ENCODE measurements around the gene LIFR. TPM values are rescaled to one million over a fixed set of nuclear protein-coding genes. Genes with fewer than 3 reads are reported as not detected.

Gene LIFR
- total RNA-seq, 1 donor from 2014 or later = 2.2 TPM

- Histone ChIP-seq H3K9ac (no peak overlapping the region), H3K79me2 (ENCODE audit: low read depth) (no peaks in the 10 kb centered on the region), H3K27ac (no peak overlapping the region), H3K9me3 (ENCODE audit: low read depth) (no peaks in the 10 kb centered on the region), H3K4me3 (no peak overlapping the region), H3F3A (ENCODE audit: low read depth) (no peaks in the 10 kb centered on the region), H3K4me1 (no peaks in the 10 kb centered on the region), H3K4me2 (no peak overlapping the region), H2AFZ (replicated peaks) (no peak overlapping the region), H4K20me1 (ENCODE audit: low read depth) (no peaks in the 10 kb centered on the region), H3K36me3 (no peaks in the 10 kb centered on the region), H3K27me3 (no peaks in the 10 kb centered on the region)
- Mint-ChIP-seq H3K27me3 (ENCODE audit: insufficient read depth, low read depth) (peaks cover 2% of the 10 kb centered on the region), H3K27ac (no peak overlapping the region), H3K9me3 (no peaks in the 10 kb centered on the region), H3K36me3 (no peaks in the 10 kb centered on the region), H3K4me1 (peaks cover 2% of the 10 kb centered on the region), H3K4me3 (no peak overlapping the region)
- TF ChIP-seq EZH2phosphoT487 (IDR thresholded peaks at IDR 0.05) (no peak), CTCF (IDR thresholded peaks at IDR 0.05) (no peak), EZH2 (IDR thresholded peaks at IDR 0.05) (no peak)
- no peak for DNase-seq (ENCODE audit: low spot score)
These were observed 110.9 kb downstream of the LIFR start for GRCh38 chr5:38445374-38446028.

DNA sequence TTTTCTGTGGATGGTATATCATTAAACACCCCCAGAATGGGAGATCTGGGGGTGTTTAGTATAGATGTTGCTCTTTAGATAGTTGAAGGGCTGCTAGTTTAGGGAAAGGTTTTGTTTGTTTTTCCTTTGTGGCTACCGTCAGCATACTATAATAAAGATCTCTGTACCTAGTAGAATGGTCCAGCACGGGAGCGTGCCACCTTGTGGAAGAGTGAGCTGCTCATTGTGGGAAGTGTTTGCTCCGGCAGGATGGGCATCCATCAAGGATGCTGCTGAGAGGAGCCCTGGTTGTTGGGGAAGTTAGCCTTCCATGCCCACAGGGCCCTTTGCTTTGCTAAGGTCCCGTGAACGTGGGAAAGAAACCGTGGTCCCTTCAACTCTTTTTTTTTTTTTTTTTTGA is 113.1 kb downstream of the LIFR start:
- no peaks in the 10 kb centered on the region for H3K9me3 ChIP-seq (ENCODE audit: low read depth)
- no peaks in the 10 kb centered on the region for H3K27me3 Mint-ChIP-seq (ENCODE audit: insufficient read depth, low read depth)
- no peak overlapping the region for H3K4me2 ChIP-seq
- no peak overlapping the region for H3K4me3 Mint-ChIP-seq
- no peaks in the 10 kb centered on the region for H3K79me2 ChIP-seq (ENCODE audit: low read depth)
- no peaks in the 10 kb centered on the region for H4K20me1 ChIP-seq (ENCODE audit: low read depth)
- H3F3A ChIP-seq (ENCODE audit: low read depth) = no peaks in the 10 kb centered on the region
- no peak overlapping the region for H2AFZ ChIP-seq (replicated peaks)
- H3K36me3 ChIP-seq = no peaks in the 10 kb centered on the region
- H3K27me3 ChIP-seq = no peaks in the 10 kb centered on the region
- no peak overlapping the region for H3K4me3 ChIP-seq
- H3K4me1 ChIP-seq = no peaks in the 10 kb centered on the region
- no peaks in the 10 kb centered on the region for H3K9me3 Mint-ChIP-seq
- TF ChIP-seq EZH2 (IDR thresholded peaks at IDR 0.05) = no peak
- H3K4me1 Mint-ChIP-seq = peaks cover 2% of the 10 kb centered on the region
- DNase-seq (ENCODE audit: low spot score) = no peak
- H3K27ac ChIP-seq = no peak overlapping the region
- no peak overlapping the region for H3K27ac Mint-ChIP-seq
- no peaks in the 10 kb centered on the region for H3K36me3 Mint-ChIP-seq
- no peak overlapping the region for H3K9ac ChIP-seq

GRCh38 chr5:38442247-38442573 is 114.2 kb downstream of the LIFR start:
- H3K36me3 Mint-ChIP-seq = no peaks in the 10 kb centered on the region
- no peak overlapping the region for H3K4me3 Mint-ChIP-seq
- H3K27me3 Mint-ChIP-seq (ENCODE audit: insufficient read depth, low read depth) = no peaks in the 10 kb centered on the region
- Histone ChIP-seq H3K9me3 (ENCODE audit: low read depth) (no peaks in the 10 kb centered on the region), H3K4me1 (no peaks in the 10 kb centered on the region), H3K36me3 (no peaks in the 10 kb centered on the region), H3K9ac (no peak overlapping the region), H3K27me3 (no peaks in the 10 kb centered on the region), H3F3A (ENCODE audit: low read depth) (no peaks in the 10 kb centered on the region), H3K4me2 (no peak overlapping the region), H2AFZ (replicated peaks) (no peak overlapping the region), H3K79me2 (ENCODE audit: low read depth) (no peaks in the 10 kb centered on the region), H4K20me1 (ENCODE audit: low read depth) (no peaks in the 10 kb centered on the region), H3K27ac (no peak overlapping the region), H3K4me3 (no peak overlapping the region)
- no peaks in the 10 kb centered on the region for H3K9me3 Mint-ChIP-seq
- peaks cover 2% of the 10 kb centered on the region for H3K4me1 Mint-ChIP-seq
- H3K27ac Mint-ChIP-seq = no peak overlapping the region
- no peak for DNase-seq (ENCODE audit: low spot score)
- TF ChIP-seq CTCF (IDR thresholded peaks at IDR 0.05) (no peak), EZH2phosphoT487 (IDR thresholded peaks at IDR 0.05) (no peak), EZH2 (IDR thresholded peaks at IDR 0.05) (no peak)

DNA sequence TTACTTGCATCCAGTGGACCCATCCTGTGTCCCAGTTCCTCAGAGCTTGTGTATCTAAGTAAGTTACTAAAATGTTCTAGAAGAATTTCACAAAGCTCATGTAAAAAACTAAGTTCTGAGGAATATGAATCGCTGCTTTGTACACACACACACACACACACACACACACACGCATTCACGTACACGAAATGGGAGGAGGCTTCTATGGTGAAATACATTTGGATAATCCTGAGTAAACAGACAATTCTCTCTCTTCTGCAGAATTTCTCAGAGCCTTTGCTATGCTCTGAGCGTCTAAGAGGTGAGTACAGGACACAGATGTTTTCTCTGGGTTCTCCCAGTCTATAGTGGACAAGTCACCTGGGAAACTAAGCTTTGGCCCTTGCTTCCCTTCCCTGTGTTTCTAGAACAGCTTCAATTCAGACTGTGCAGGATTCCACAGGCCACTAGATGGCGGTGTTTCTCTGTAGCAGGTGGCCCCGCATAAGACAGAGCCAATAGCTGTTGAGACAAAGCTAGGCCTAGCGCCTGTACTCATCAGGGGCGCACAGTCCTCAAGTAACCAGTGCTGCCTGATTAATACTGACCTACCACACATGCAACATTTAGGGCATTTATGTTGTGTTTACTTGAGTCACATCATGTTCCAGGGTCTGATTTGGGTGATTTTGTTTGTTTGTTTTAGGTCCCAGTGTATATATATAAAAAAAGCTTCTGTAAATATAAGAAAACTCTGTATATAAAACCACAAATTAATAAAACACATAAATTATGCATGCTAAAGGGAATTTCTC is 114.8 kb downstream of the LIFR start:
- no peaks in the 10 kb centered on the region for H3K36me3 ChIP-seq
- H3K4me1 ChIP-seq = no peaks in the 10 kb centered on the region
- TF ChIP-seq CTCF (IDR thresholded peaks at IDR 0.05) = peak; percentile 98
- TF ChIP-seq EZH2phosphoT487 (IDR thresholded peaks at IDR 0.05) = no peak
- TF ChIP-seq EZH2 (IDR thresholded peaks at IDR 0.05) = no peak
- no peak overlapping the region for H3K27ac ChIP-seq
- no peaks in the 10 kb centered on the region for H3F3A ChIP-seq (ENCODE audit: low read depth)
- H3K4me2 ChIP-seq = no peak overlapping the region
- Mint-ChIP-seq H3K27me3 (ENCODE audit: insufficient read depth, low read depth) (peaks cover under 1% of the 10 kb centered on the region), H3K27ac (peak overlapping the region; percentile 20), H3K4me1 (peaks cover 5% of the 10 kb centered on the region), H3K36me3 (no peaks in the 10 kb centered on the region), H3K4me3 (no peak overlapping the region), H3K9me3 (peaks cover 2% of the 10 kb centered on the region)
- no peaks in the 10 kb centered on the region for H4K20me1 ChIP-seq (ENCODE audit: low read depth)
- no peak overlapping the region for H3K9ac ChIP-seq
- H3K9me3 ChIP-seq (ENCODE audit: low read depth) = no peaks in the 10 kb centered on the region
- DNase-seq (ENCODE audit: low spot score) = peak; percentile 96
- no peak overlapping the region for H3K4me3 ChIP-seq
- no peaks in the 10 kb centered on the region for H3K27me3 ChIP-seq
- no peak overlapping the region for H2AFZ ChIP-seq (replicated peaks)
- no peaks in the 10 kb centered on the region for H3K79me2 ChIP-seq (ENCODE audit: low read depth)
